Natural killer cell (primary cell): ENCODE measurements around the gene TPBGL. TPM values are rescaled to one million over a fixed set of nuclear protein-coding genes. Genes with fewer than 3 reads are reported as not detected.

Source experiments
- ATAC-seq, 3 donors: fragments of 150-1000 bp in 2 of 3; fragments of 200-7000 bp in 1 of 3; cut with Tn5 transposase; 1 replicate in 1 of 3; 2 replicates in 2 of 3; pipeline ENCODE4 v1.10.0; 2021; ENCODE audit warnings: mild to moderate bottlenecking in 2 of 3, moderate library complexity in 2 of 3
- DNase-seq, 2 donors: peaks; one replicate each; pipeline versions ENCODE4 v3.0.0 to v3.0.0-alpha.2; 2013 to 2021; ENCODE audit warnings: mixed read lengths in 1 of 2
- H3K27ac ChIP-seq: one replicate; pipeline ENCODE4 v1.5.1; 2013; ENCODE audit warnings: mild to moderate bottlenecking, low read length
- H3K27me3 ChIP-seq: one replicate; pipeline ENCODE4 v1.6.1; 2013; ENCODE audit warnings: low read length; ENCODE audit not compliant: control insufficient read depth, insufficient read depth
- H3K36me3 ChIP-seq: one replicate; pipeline ENCODE4 v1.6.1; 2013; ENCODE audit warnings: low read length; ENCODE audit not compliant: control insufficient read depth, insufficient read depth
- H3K4me1 ChIP-seq: one replicate; pipeline ENCODE4 v1.6.1; 2013; ENCODE audit warnings: low read length; ENCODE audit not compliant: control insufficient read depth, insufficient read depth
- H3K4me3 ChIP-seq: one replicate; pipeline ENCODE4 v1.5.1; 2013; ENCODE audit warnings: low read length
- H3K9me3 ChIP-seq: one replicate; pipeline ENCODE4 v1.6.1; 2013; ENCODE audit warnings: low read length; ENCODE audit not compliant: control insufficient read depth, insufficient read depth
- H3K27ac Mint-ChIP-seq, 2 donors: one replicate each; pipeline ENCODE4 v1.8.0; 2022; ENCODE audit warnings: mild to moderate bottlenecking in 2 of 2, mixed read lengths in 2 of 2, moderate library complexity in 1 of 2
- H3K27me3 Mint-ChIP-seq, 2 donors: one replicate each; pipeline ENCODE4 v1.8.0; 2022; ENCODE audit warnings: low read depth in 2 of 2, mixed read lengths in 2 of 2
- H3K36me3 Mint-ChIP-seq: one replicate; pipeline ENCODE4 v1.8.0; 2022; ENCODE audit warnings: mixed read lengths
- H3K4me1 Mint-ChIP-seq, 2 donors: one replicate each; pipeline ENCODE4 v1.8.0; 2022; ENCODE audit warnings: mixed read lengths in 2 of 2
- H3K4me3 Mint-ChIP-seq: one replicate; pipeline ENCODE4 v1.8.0; 2022; ENCODE audit warnings: mild to moderate bottlenecking, moderate library complexity, mixed read lengths
- H3K9me3 Mint-ChIP-seq, 2 donors: one replicate each; pipeline ENCODE4 v1.8.0; 2022; ENCODE audit warnings: mixed read lengths in 2 of 2
- CTCF ChIP-seq: fragments of 200-600 bp; IDR thresholded peaks from one replicate; pipeline ENCODE4 v1.8.0; 2022; ENCODE audit warnings: antibody characterized with exemption
- WGBS: methylation state at CpG from one replicate; pipeline ENCODE4 v1.1.7; 2013; ENCODE audit warnings: missing lambda C conversion rate; ENCODE audit not compliant: insufficient coverage; 5-methylcytosine and 5-hydroxymethylcytosine counted together
- intact Hi-C: fragments of 100-400 bp; cut with micrococcal nuclease; formaldehyde crosslinking; loops from one replicate; pipeline ENCODE4 v1.14.2; 2022
- total RNA-seq, 4 donors: library from RNA; stranded (reverse); fragments of 120-200 nt in 1 of 4; gene quantifications; one replicate each; pipeline versions ENCODE4 v1.2.3 to v1.2.4, GENCODE V29; 2013 to 2022

TPBGL gene
- total RNA-seq, 3 donors from 2014 or later (not counting 1 experiment from before 2014, with no cell fraction given) = 0.34 to 0.75 (median 0.45) TPM

GRCh38 chr11:75276186-75276585, 35.6 kb downstream of the TPBGL start:
- no peak overlapping the region for H3K4me3 ChIP-seq
- H3K27me3 ChIP-seq = no peaks in the 10 kb centered on the region
- peaks cover 5% of the 10 kb centered on the region for H3K36me3 Mint-ChIP-seq
- peak overlapping the region; percentile 93 for H3K4me3 Mint-ChIP-seq
- H3K27ac Mint-ChIP-seq = peak overlapping the region; percentile 89 to 95
- H3K9me3 ChIP-seq = no peaks in the 10 kb centered on the region
- intact Hi-C loops = no loop called here
- peaks cover 59% of the 10 kb centered on the region for H3K36me3 ChIP-seq
- peaks cover 52% of the 10 kb centered on the region in 2 donors for H3K4me1 Mint-ChIP-seq
- no peaks in the 10 kb centered on the region for H3K27me3 Mint-ChIP-seq
- WGBS = 79% methylated on average over 2 of the region's 2 CpGs
- peaks cover 57% of the 10 kb centered on the region for H3K4me1 ChIP-seq
- ATAC-seq (no peak), DNase-seq (peak in 1 of 2 donors; percentile 29)
- H3K9me3 Mint-ChIP-seq = no peaks in the 10 kb centered on the region
- peak overlapping the region; percentile 70 for H3K27ac ChIP-seq
- no peak for TF ChIP-seq CTCF

GRCh38 chr11:75276686-75277085, 36.1 kb downstream of the TPBGL start:
- no peaks in the 10 kb centered on the region for H3K27me3 ChIP-seq
- H3K9me3 ChIP-seq = no peaks in the 10 kb centered on the region
- no peaks in the 10 kb centered on the region for H3K27me3 Mint-ChIP-seq
- peaks cover 57% of the 10 kb centered on the region for H3K4me1 ChIP-seq
- H3K36me3 Mint-ChIP-seq = no peaks in the 10 kb centered on the region
- H3K4me3 ChIP-seq = no peak overlapping the region
- H3K4me3 Mint-ChIP-seq = peak overlapping the region; percentile 93
- peak overlapping the region; percentile 89 to 95 for H3K27ac Mint-ChIP-seq
- peak overlapping the region; percentile 70 for H3K27ac ChIP-seq
- no peak for TF ChIP-seq CTCF
- DNase-seq (peak in 1 of 2 donors; percentile 10), ATAC-seq (no peak)
- 94% methylated on average over 6 of the region's 6 CpGs for WGBS
- H3K9me3 Mint-ChIP-seq = no peaks in the 10 kb centered on the region
- peaks cover 59% of the 10 kb centered on the region for H3K36me3 ChIP-seq
- intact Hi-C loops = no loop called here
- H3K4me1 Mint-ChIP-seq = peaks cover 47 to 48% of the 10 kb centered on the region in 2 donors

- intact Hi-C loops = no loop called here
- H3K4me1 Mint-ChIP-seq = peaks cover 46 to 48% of the 10 kb centered on the region in 2 donors
- H3K36me3 Mint-ChIP-seq = no peaks in the 10 kb centered on the region
- H3K27ac ChIP-seq = peak overlapping the region; percentile 70
- no peak overlapping the region for H3K4me3 Mint-ChIP-seq
- no peaks in the 10 kb centered on the region for H3K27me3 ChIP-seq
- H3K9me3 ChIP-seq = no peaks in the 10 kb centered on the region
- H3K36me3 ChIP-seq = peaks cover 62% of the 10 kb centered on the region
- peak overlapping the region; percentile 89 to 95 for H3K27ac Mint-ChIP-seq
- no peaks in the 10 kb centered on the region for H3K27me3 Mint-ChIP-seq
- TF ChIP-seq CTCF = no peak
- ATAC-seq (no peak), DNase-seq (peak in 1 of 2 donors; percentile 6)
- peaks cover 57% of the 10 kb centered on the region for H3K4me1 ChIP-seq
- H3K9me3 Mint-ChIP-seq = no peaks in the 10 kb centered on the region
- no peak overlapping the region for H3K4me3 ChIP-seq
- 98% methylated on average over 11 of the region's 11 CpGs for WGBS
Observed at GRCh38 chr11:75277211-75277805, 36.7 kb downstream of the TPBGL start.
